Right cardiac atrium (tissue), 5 donors: ENCODE measurements around the gene SCFD2. TPM values are rescaled to one million over a fixed set of nuclear protein-coding genes. Genes with fewer than 3 reads are reported as not detected.

Experiments
- ATAC-seq, 2 donors: fragments of 200-7000 bp; cut with Tn5 transposase; one replicate each; pipeline versions ENCODE4 v1.8.0 to v1.9.1; 2020; ENCODE audit warnings: moderate library complexity in 2 of 2, mild to moderate bottlenecking in 1 of 2
- DNase-seq, 3 donors: peaks; one replicate each; pipeline ENCODE4 v3.0.0-alpha.2; 2020
- H3K27ac ChIP-seq: one replicate; pipeline ENCODE4 v1.5.1; 2013; ENCODE audit warnings: mild to moderate bottlenecking, low read length, control low read depth, moderate library complexity
- H3K27me3 ChIP-seq: one replicate; pipeline ENCODE4 v1.6.1; 2013; ENCODE audit not compliant: control insufficient read depth, insufficient read depth
- H3K4me1 ChIP-seq: one replicate; pipeline ENCODE4 v1.6.1; 2013; ENCODE audit warnings: low read length; ENCODE audit not compliant: control insufficient read depth, insufficient read depth
- H3K4me3 ChIP-seq: one replicate; pipeline ENCODE4 v1.5.1; 2013; ENCODE audit warnings: low read length, control low read depth
- H3K9me3 ChIP-seq: one replicate; pipeline ENCODE4 v1.6.1; 2013; ENCODE audit warnings: low read length; ENCODE audit not compliant: control insufficient read depth
- WGBS: extraction: QIAGEN DNeasy Blood & Tissue Kit; methylation state at CpG from one replicate; pipeline ENCODE4 v1.1.7; 2013; 5-methylcytosine and 5-hydroxymethylcytosine counted together
- intact Hi-C, 4 donors: fragments of 100-400 bp; cut with DNase I; formaldehyde crosslinking; loops; one replicate each; pipeline versions ENCODE4 v1.11.0 to v1.14.0; 2022 to 2023
- polyA plus RNA-seq: library from polyadenylated mRNA; stranded (reverse); fragments of 200-250 nt; gene quantifications from one replicate; pipeline ENCODE4 v1.2.3, GENCODE V29; 2013
- total RNA-seq, 4 donors: library from RNA; stranded (reverse); fragmentation: NEBNext Ultra II Directional; extraction: Animal tissue kit (Norgen Biotek cat#: 25700); gene quantifications; one replicate each; pipeline ENCODE4 v1.2.1, GENCODE V29; 2021
- donor health status: healthy with polysubstance abuse.
- donor health status: DM: no; HTN: yes; CAD: no.
- donor health status: DM: no; HTN: no; CAD: no.
- donor health status: DM: no; HTN: yes; CAD: no; lungs with severe emphysema.
- donor health status: DM: yes; HTN: yes; CAD: no.

Gene SCFD2
- total and polyA plus RNA-seq, 5 donors: 4.5 to 11.1 (median 10.1) TPM

GRCh38 chr4:53122280-53123116 lies 243.4 kb downstream of the SCFD2 start:
- Histone ChIP-seq H3K4me3 (no peak overlapping the region), H3K9me3 (no peaks in the 10 kb centered on the region), H3K4me1 (peaks cover 2% of the 10 kb centered on the region), H3K27ac (no peak overlapping the region), H3K27me3 (no peaks in the 10 kb centered on the region)
- WGBS: 82% methylated on average over 10 of the region's 10 CpGs
- DNase-seq: no peak
- intact Hi-C loops: loop anchor here in 1 of 4 donors (10.0 kb wide), 1 partner anchor 98 kb away; no protein-coding TSS in a partner anchor
- no peak for ATAC-seq

GRCh38 chr4:53121264-53121865 lies 244.5 kb downstream of the SCFD2 start:
- H3K27ac ChIP-seq: peak overlapping the region; percentile 69
- peak; percentile 87 to 93 for ATAC-seq
- intact Hi-C loops: loop anchor here in 1 of 4 donors (10.0 kb wide), 1 partner anchor 97 kb away; no protein-coding TSS in a partner anchor
- no peaks in the 10 kb centered on the region for H3K27me3 ChIP-seq
- H3K4me1 ChIP-seq: peaks cover 2% of the 10 kb centered on the region
- 55% methylated on average over 6 of the region's 6 CpGs for WGBS
- peak in 1 of 3 donors; percentile 66 for DNase-seq
- no peak overlapping the region for H3K4me3 ChIP-seq
- H3K9me3 ChIP-seq: no peaks in the 10 kb centered on the region

- Histone ChIP-seq H3K4me1 (peaks cover 2% of the 10 kb centered on the region), H3K9me3 (no peaks in the 10 kb centered on the region), H3K27me3 (no peaks in the 10 kb centered on the region), H3K27ac (peak overlapping the region; percentile 69), H3K4me3 (no peak overlapping the region)
- 41% methylated on average over 6 of the region's 6 CpGs for WGBS
- peak; percentile 73 to 78 for ATAC-seq
- DNase-seq: peak in 2 of 3 donors; percentile 29 to 75
- intact Hi-C loops: loop anchor here in 1 of 4 donors (10.0 kb wide), 1 partner anchor 96 kb away; no protein-coding TSS in a partner anchor
Measured at GRCh38 chr4:53120778-53121177, 245.1 kb downstream of the SCFD2 start.

GRCh38 chr4:53119680-53120079 lies 246.2 kb downstream of the SCFD2 start:
- ATAC-seq: peak; percentile 45 to 47
- Histone ChIP-seq H3K27ac (no peak overlapping the region), H3K4me1 (peaks cover 2% of the 10 kb centered on the region), H3K4me3 (no peak overlapping the region), H3K27me3 (no peaks in the 10 kb centered on the region), H3K9me3 (no peaks in the 10 kb centered on the region)
- peak in 2 of 3 donors; percentile 33 to 49 for DNase-seq
- intact Hi-C loops: loop anchor here in 1 of 4 donors (10.0 kb wide), 1 partner anchor 95 kb away; no protein-coding TSS in a partner anchor

GRCh38 chr4:53118676-53119075 lies 247.2 kb downstream of the SCFD2 start:
- ATAC-seq (no peak), DNase-seq (no peak)
- no peak overlapping the region for H3K27ac ChIP-seq
- WGBS: 62% methylated on average over 3 of the region's 3 CpGs
- peaks cover 2% of the 10 kb centered on the region for H3K4me1 ChIP-seq
- no peaks in the 10 kb centered on the region for H3K27me3 ChIP-seq
- H3K9me3 ChIP-seq: no peaks in the 10 kb centered on the region
- H3K4me3 ChIP-seq: no peak overlapping the region
- intact Hi-C loops: no loop called here

- ATAC-seq (peak; percentile 63 to 69), DNase-seq (peak in 1 of 3 donors; percentile 71)
- Histone ChIP-seq H3K4me1 (peaks cover 2% of the 10 kb centered on the region), H3K4me3 (no peak overlapping the region), H3K9me3 (no peaks in the 10 kb centered on the region), H3K27me3 (no peaks in the 10 kb centered on the region), H3K27ac (no peak overlapping the region)
- intact Hi-C loops: no loop called here
- 56% methylated on average over 1 of the region's 1 CpG for WGBS
Measured at GRCh38 chr4:53116954-53117353, 248.9 kb downstream of the SCFD2 start.

- H3K4me3 ChIP-seq: no peak overlapping the region
- peak in 1 of 2 donors; percentile 50 for ATAC-seq
- intact Hi-C loops: no loop called here
- H3K4me1 ChIP-seq: no peaks in the 10 kb centered on the region
- no peak for DNase-seq
- 68% methylated on average over 2 of the region's 2 CpGs for WGBS
- H3K27me3 ChIP-seq: no peaks in the 10 kb centered on the region
- H3K9me3 ChIP-seq: no peaks in the 10 kb centered on the region
- no peak overlapping the region for H3K27ac ChIP-seq
Measured at GRCh38 chr4:53113431-53114225, 252.2 kb downstream of the SCFD2 start.

- no peak for ATAC-seq
- H3K9me3 ChIP-seq: no peaks in the 10 kb centered on the region
- DNase-seq: no peak
- H3K27me3 ChIP-seq: no peaks in the 10 kb centered on the region
- WGBS: 84% methylated on average over 6 of the region's 6 CpGs
- no peaks in the 10 kb centered on the region for H3K4me1 ChIP-seq
- intact Hi-C loops: no loop called here
- no peak overlapping the region for H3K27ac ChIP-seq
- H3K4me3 ChIP-seq: no peak overlapping the region
Measured at GRCh38 chr4:53105313-53105712, 260.5 kb downstream of the SCFD2 start.

GRCh38 chr4:53103481-53103880 lies 262.4 kb downstream of the SCFD2 start:
- 82% methylated on average over 1 of the region's 1 CpG for WGBS
- no peak for DNase-seq
- Histone ChIP-seq H3K9me3 (no peaks in the 10 kb centered on the region), H3K27me3 (no peaks in the 10 kb centered on the region), H3K4me3 (no peak overlapping the region), H3K4me1 (no peaks in the 10 kb centered on the region), H3K27ac (no peak overlapping the region)
- intact Hi-C loops: no loop called here
- ATAC-seq: no peak

GRCh38 chr4:53101191-53101581 lies 264.7 kb downstream of the SCFD2 start:
- ATAC-seq: no peak
- no peak overlapping the region for H3K4me3 ChIP-seq
- no peaks in the 10 kb centered on the region for H3K27me3 ChIP-seq
- H3K4me1 ChIP-seq: no peaks in the 10 kb centered on the region
- H3K9me3 ChIP-seq: no peaks in the 10 kb centered on the region
- intact Hi-C loops: no loop called here
- no peak for DNase-seq
- H3K27ac ChIP-seq: no peak overlapping the region
